GM19025 (cell line): ENCODE measurements around the gene ANTXR1.

Source experiments
- ATAC-seq: cut with Tn5 transposase; IDR thresholded peaks from one replicate; pipeline ENCODE4 v1.9.1; 2021; ENCODE audit warnings: mild to moderate bottlenecking, low read depth, moderate library complexity; ENCODE audit not compliant: unreplicated experiment

The ANTXR1 gene

GRCh38 chr2:69175790-69176715, 163.1 kb downstream of the ANTXR1 start:
- ATAC-seq = no peak

GRCh38 chr2:69177063-69177771, 164.2 kb downstream of the ANTXR1 start:
- ATAC-seq = no peak

- ATAC-seq = no peak
These were observed 165.0 kb downstream of the ANTXR1 start for GRCh38 chr2:69177785-69178636.

- ATAC-seq = no peak
These were observed 165.8 kb downstream of the ANTXR1 start for GRCh38 chr2:69178756-69179155.

GRCh38 chr2:69180227-69180626, 167.2 kb downstream of the ANTXR1 start:
- ATAC-seq = no peak

- ATAC-seq = no peak
These were observed 168.0 kb downstream of the ANTXR1 start for GRCh38 chr2:69180974-69181373.

- no peak for ATAC-seq
These were observed 168.9 kb downstream of the ANTXR1 start for GRCh38 chr2:69181806-69182427.

- no peak for ATAC-seq
These were observed 170.7 kb downstream of the ANTXR1 start for GRCh38 chr2:69183659-69184058.

GRCh38 chr2:69184224-69184623, 171.2 kb downstream of the ANTXR1 start:
- ATAC-seq = no peak

GRCh38 chr2:69185807-69186206, 172.8 kb downstream of the ANTXR1 start:
- no peak for ATAC-seq

- ATAC-seq = no peak
These were observed 173.6 kb downstream of the ANTXR1 start for GRCh38 chr2:69186614-69187013.

GRCh38 chr2:69188182-69188900, 175.4 kb downstream of the ANTXR1 start:
- ATAC-seq = no peak

- ATAC-seq = no peak
These were observed 177.9 kb downstream of the ANTXR1 start for GRCh38 chr2:69190743-69191404.

GRCh38 chr2:69191634-69192033, 178.7 kb downstream of the ANTXR1 start:
- no peak for ATAC-seq

- ATAC-seq = no peak
These were observed 179.4 kb downstream of the ANTXR1 start for GRCh38 chr2:69192176-69192945.

- no peak for ATAC-seq
These were observed 182.7 kb downstream of the ANTXR1 start for GRCh38 chr2:69195706-69196105.

- no peak for ATAC-seq
These were observed 183.5 kb downstream of the ANTXR1 start for GRCh38 chr2:69196327-69197117.

GRCh38 chr2:69200107-69200520, 187.1 kb downstream of the ANTXR1 start:
- ATAC-seq = no peak
